HPDE6-E6E7 (cell line): Measurements from ENCODE around the gene FNDC10.

ENCODE experiments used
- DNase-seq: peaks from one replicate; pipeline ENCODE4 v3.0.0; 2011; ENCODE audit warnings: missing footprints; ENCODE audit errors: extremely low spot score

The FNDC10 gene

GRCh38 chr1:1627829-1628753 is 28.2 kb upstream of the FNDC10 start:
- no peak for DNase-seq

GRCh38 chr1:1627261-1627828 is 27.4 kb upstream of the FNDC10 start:
- DNase-seq, result peak; percentile 76

DNA sequence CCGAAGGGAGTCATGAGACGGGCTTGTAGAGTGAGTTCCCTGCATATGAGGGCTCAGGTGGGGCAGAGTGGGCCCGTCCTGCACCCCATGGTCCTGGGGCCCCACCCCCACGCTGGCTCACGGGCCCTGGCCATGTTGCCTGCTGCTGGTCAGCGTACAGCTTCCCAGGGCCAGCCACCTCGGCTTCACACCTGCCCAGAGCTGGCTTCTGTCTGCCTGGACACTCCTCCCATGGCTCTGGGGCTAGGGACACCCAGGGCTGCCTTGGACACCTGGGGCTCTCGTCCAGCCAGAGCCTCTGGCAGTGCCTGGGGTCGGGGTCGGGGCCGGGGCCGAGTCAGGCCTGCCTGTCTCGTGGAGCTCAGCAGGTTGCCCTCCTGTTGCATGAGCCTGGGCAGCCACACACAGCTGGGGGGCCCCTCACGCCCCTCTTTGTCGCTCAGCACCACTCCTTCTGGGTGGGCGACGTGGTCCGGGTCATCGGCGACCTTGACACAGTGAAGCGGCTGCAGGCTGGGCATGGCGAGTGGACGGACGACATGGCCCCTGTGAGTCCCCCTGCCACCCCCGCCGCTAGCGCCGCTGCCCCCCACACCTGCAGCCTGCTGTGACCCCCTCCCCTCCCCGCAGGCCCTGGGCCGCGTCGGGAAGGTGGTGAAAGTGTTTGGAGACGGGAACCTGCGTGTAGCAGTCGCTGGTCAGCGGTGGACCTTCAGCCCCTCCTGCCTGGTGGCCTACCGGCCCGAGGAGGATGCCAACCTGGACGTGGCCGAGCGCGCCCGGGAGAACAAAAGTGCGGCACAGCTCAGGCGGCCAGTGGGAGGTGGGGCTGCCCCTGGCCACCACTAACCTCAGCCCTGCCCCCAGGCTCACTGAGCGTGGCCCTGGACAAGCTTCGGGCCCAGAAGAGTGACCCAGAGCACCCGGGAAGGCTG is 26.5 kb upstream of the FNDC10 start:
- DNase-seq, result no peak

DNA sequence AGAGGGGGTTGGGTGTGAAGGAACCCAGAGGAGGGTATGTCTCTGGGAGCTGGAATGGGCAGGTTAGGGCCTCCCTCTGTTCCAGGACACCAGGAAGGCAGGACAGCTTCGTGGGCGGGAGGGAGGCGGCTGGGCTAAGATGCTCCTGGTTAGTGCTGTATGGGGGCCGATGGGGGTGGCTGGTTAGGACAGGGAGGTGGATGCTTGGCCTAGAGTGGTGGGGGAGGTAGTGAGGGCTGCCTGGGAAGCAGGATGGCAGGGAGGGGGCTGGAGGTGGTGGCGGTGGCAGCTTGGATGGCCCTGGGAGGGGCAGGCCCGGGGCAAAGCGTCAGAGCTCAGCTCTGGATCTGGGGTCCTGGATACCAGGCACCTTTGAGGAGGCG is 25.9 kb upstream of the FNDC10 start:
- DNase-seq, result no peak

GRCh38 chr1:1625404-1625775 is 25.5 kb upstream of the FNDC10 start:
- no peak for DNase-seq

DNA sequence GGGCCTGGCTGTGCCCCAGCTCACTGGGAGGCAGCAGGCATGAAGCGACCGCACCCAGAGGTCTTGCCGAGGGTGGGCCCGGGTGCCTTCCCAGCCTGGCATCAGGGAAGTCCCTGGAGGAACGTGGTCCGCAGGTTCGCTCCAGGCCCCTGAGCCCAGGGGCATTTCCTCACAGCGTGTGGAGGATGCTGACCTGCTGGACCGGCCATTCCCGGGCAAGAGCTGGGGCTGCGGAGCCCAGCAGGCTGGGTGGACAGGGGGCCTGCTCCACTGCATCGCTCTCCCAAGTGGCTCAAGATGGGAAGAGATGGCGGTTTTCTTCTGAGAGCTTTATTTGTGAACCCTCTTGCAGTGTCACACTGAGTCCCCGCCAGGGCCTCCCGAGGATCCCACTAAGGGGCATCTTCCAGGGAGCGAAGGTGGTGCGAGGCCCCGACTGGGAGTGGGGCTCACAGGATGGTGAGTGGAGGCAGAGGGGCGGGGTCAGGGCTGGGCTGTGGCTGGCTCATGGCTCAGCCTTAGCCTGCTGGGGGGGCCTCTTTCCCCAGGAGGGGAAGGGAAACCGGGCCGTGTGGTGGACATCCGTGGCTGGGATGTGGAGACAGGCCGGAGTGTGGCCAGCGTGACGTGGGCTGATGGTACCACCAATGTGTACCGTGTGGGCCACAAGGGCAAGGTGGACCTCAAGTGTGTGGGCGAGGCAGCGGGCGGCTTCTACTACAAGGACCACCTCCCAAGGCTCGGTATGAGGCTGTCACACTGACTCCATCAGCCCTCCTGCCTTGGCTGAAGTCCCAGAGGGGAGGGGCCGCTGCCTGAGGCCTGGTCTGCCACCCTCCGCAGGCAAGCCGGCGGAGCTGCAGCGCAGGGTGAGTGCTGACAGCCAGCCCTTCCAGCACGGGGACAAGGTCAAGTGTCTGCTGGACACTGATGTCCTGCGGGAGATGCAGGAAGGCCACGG is 24.8 kb upstream of the FNDC10 start:
- DNase-seq, result no peak

- DNase-seq, result no peak
Observed at GRCh38 chr1:1623631-1624442, 23.9 kb upstream of the FNDC10 start.

GRCh38 chr1:1623181-1623630 is 23.3 kb upstream of the FNDC10 start:
- no peak for DNase-seq

DNA sequence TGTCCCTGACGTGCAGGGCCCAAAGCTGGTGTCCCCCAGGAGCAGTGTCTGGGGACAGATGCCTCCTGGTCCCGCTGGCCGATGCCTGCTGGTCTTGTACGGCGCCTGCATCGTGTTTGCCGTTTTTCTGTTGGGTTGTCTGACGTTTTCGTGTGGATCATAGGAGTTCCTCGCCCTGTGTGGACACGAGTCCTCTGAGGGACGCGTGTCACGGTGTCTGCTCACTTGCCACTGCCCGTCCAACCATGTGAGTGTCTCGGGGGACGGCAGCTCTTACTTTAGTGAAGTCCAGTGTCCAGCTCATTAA is 22.8 kb upstream of the FNDC10 start:
- no peak for DNase-seq

GRCh38 chr1:1622010-1622787 is 22.3 kb upstream of the FNDC10 start:
- DNase-seq, result no peak

DNA sequence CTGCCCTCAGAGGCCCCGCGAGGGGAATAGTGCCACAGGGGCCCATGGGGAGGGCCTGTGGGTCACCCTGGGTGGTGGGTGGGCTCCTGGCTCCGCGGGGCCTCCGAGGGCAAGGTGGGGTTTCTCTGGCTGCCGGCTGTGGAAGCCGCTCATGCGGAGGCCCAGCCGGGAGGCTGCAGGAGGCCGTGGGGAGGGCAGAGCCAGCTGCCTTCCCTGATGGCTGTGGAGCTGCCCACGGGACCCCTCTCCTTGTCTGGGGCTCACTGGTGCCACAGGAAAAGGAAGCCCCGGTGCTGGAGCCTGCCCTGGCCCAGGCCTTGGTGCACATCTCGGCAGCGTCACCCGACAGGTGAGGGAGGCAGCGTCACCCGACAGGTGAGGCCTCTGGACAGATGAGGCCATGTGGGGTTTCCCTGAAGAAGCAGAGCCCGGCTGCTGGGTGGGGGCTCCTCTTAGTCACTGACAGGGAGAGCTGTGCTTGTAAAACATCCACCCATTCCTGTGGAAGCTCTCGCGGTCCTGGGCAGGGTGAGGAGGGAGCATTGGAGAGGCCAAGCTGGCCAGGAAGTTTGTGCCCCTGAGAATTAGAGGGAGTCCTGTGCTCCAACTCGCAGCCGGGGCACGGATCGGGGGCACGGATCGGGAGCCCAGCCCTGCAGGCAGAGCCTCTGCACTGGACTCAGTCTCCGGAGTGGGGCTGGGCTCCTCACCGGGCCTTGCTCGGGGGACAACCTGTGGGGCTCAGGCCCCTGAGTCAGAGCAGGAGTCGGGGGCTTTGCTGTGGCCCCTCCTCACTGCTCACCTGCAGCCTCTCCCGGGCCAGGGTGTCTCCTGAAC is 21.5 kb upstream of the FNDC10 start:
- no peak for DNase-seq

DNA sequence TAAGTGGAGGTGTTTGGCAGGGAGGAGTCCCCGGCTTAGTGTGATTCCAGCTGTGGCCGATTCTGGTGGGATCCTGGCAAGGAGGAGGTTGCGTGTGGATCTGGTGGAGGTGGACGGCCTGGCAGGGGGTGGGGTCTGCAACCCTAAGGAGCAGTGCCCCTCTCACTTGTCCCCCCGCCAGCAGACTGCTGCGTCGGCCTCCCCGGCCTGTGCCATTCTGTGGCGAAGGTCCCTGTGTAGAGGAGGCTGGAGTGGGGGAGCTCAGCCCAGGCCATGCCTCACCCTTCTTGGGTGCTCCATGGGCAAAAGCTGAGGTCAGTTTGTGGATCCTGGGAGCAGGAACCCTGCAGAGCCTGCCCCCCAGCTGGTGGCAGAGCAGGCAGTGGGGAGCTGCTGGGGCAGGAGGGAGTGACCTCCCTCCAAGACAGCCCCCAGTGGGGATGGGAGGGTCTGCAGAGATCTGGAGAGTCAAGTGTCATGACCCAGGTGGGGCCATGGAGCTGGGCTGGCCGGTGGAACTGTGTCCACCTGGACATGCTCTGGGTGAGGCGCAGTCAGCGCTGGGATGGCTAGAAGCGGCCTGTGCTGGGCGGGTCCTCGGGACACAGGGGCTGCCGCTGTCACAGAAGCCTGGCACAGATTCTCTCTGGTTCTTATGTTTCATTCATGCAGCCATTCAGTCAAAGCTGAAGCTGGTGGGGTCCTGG is 20.7 kb upstream of the FNDC10 start:
- DNase-seq, result no peak

GRCh38 chr1:1619917-1620361 is 20.0 kb upstream of the FNDC10 start:
- no peak for DNase-seq

DNA sequence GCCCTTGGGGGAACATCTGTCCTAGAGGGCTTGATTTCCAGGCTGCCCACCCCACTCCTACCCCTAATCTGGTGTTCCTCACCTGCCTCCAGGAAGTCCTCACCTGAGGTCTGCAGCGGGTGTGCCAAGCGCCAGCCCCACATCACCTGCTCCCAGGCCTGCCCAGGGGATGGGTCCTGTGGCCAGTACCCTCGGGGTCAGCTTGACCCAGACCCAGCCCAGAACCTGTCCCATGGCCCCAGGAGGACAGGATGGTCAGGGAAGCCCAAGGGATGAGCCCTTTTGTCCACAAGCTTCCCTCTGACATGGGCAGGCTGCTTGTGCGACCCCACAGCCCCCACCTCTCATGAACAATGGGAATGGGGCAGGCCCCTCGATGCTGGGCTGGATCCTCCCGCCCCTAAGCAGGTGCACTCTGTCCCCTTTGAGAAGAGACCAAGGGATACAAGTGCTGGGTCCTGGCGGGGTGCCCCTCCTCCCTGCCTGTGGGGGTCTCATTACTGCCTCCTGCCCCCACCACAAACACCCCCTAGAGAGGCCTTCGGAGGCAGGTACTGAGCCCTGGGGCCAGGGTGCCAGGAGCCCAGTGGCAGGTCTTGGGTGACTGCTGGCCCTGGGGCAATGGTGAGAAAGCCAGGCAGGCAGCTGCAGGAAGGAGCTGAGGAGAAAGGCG is 18.6 kb upstream of the FNDC10 start:
- no peak for DNase-seq

GRCh38 chr1:1617925-1618324 is 18.0 kb upstream of the FNDC10 start:
- DNase-seq, result no peak

- DNase-seq, result no peak
Observed at GRCh38 chr1:1617516-1617915, 17.6 kb upstream of the FNDC10 start.

- DNase-seq, result no peak
Observed at GRCh38 chr1:1616838-1617237, 16.9 kb upstream of the FNDC10 start.
